ENCODE measurements around the gene PRKAG2.

Gene PRKAG2

GRCh38 chr7:151682831-151683614 lies 193.9 kb downstream of the PRKAG2 start:
- Histone ChIP-seq H3K9ac (ENCODE audit: low read length) (no peak overlapping the region), H3K27ac (ENCODE audit: low read depth, low read length) (no peak overlapping the region), H3K27me3 (ENCODE audit: low read length) (no peaks in the 10 kb centered on the region), H3K9me3 (ENCODE audit: insufficient read depth, low read length) (no peaks in the 10 kb centered on the region), H3K4me3 (ENCODE audit: insufficient read depth, low read length, poor library complexity, severe bottlenecking) (no peak overlapping the region), H4K20me1 (ENCODE audit: low read depth, low read length) (no peaks in the 10 kb centered on the region), H3K36me3 (ENCODE audit: low read length) (no peaks in the 10 kb centered on the region), H2AFZ (ENCODE audit: low read depth, low read length, severe bottlenecking) (no peak overlapping the region), H3K9me2 (replicated peaks; ENCODE audit: insufficient read depth, low read length) (no peaks in the 10 kb centered on the region), H3K4me2 (ENCODE audit: low read depth, low read length, poor library complexity, severe bottlenecking) (no peak overlapping the region), H3K79me2 (ENCODE audit: insufficient read depth, low read length) (no peaks in the 10 kb centered on the region), H3F3A (ENCODE audit: insufficient read depth) (no peaks in the 10 kb centered on the region)
- TF ChIP-seq CTCF (IDR thresholded peaks at IDR 0.05; ENCODE audit: insufficient read depth, low read length, poor library complexity, severe bottlenecking) (no peak), EZH2phosphoT487 (conservative IDR thresholded peaks at IDR 0.05; ENCODE audit: low read length) (no peak)

GRCh38 chr7:151681726-151682125 lies 195.2 kb downstream of the PRKAG2 start:
- Histone ChIP-seq H3K27me3 (ENCODE audit: low read length) (no peaks in the 10 kb centered on the region), H3K4me2 (ENCODE audit: low read depth, low read length, poor library complexity, severe bottlenecking) (no peak overlapping the region), H3K4me3 (ENCODE audit: insufficient read depth, low read length, poor library complexity, severe bottlenecking) (no peak overlapping the region), H4K20me1 (ENCODE audit: low read depth, low read length) (no peaks in the 10 kb centered on the region), H3K27ac (ENCODE audit: low read depth, low read length) (no peak overlapping the region), H3K79me2 (ENCODE audit: insufficient read depth, low read length) (no peaks in the 10 kb centered on the region), H2AFZ (ENCODE audit: low read depth, low read length, severe bottlenecking) (no peak overlapping the region), H3K9ac (ENCODE audit: low read length) (no peak overlapping the region), H3K36me3 (ENCODE audit: low read length) (no peaks in the 10 kb centered on the region), H3F3A (ENCODE audit: insufficient read depth) (no peaks in the 10 kb centered on the region), H3K9me3 (ENCODE audit: insufficient read depth, low read length) (no peaks in the 10 kb centered on the region), H3K9me2 (replicated peaks; ENCODE audit: insufficient read depth, low read length) (no peaks in the 10 kb centered on the region)
- TF ChIP-seq EZH2phosphoT487 (conservative IDR thresholded peaks at IDR 0.05; ENCODE audit: low read length): no peak
- no peak for TF ChIP-seq CTCF (IDR thresholded peaks at IDR 0.05; ENCODE audit: insufficient read depth, low read length, poor library complexity, severe bottlenecking)

- TF ChIP-seq EZH2phosphoT487 (conservative IDR thresholded peaks at IDR 0.05; ENCODE audit: low read length) (no peak), CTCF (IDR thresholded peaks at IDR 0.05; ENCODE audit: insufficient read depth, low read length, poor library complexity, severe bottlenecking) (no peak)
- Histone ChIP-seq H2AFZ (ENCODE audit: low read depth, low read length, severe bottlenecking) (no peak overlapping the region), H3K9ac (ENCODE audit: low read length) (no peak overlapping the region), H3K9me3 (ENCODE audit: insufficient read depth, low read length) (no peaks in the 10 kb centered on the region), H3K36me3 (ENCODE audit: low read length) (no peaks in the 10 kb centered on the region), H3K27me3 (ENCODE audit: low read length) (no peaks in the 10 kb centered on the region), H3K79me2 (ENCODE audit: insufficient read depth, low read length) (no peaks in the 10 kb centered on the region), H3K27ac (ENCODE audit: low read depth, low read length) (no peak overlapping the region), H3K4me3 (ENCODE audit: insufficient read depth, low read length, poor library complexity, severe bottlenecking) (no peak overlapping the region), H4K20me1 (ENCODE audit: low read depth, low read length) (no peaks in the 10 kb centered on the region), H3F3A (ENCODE audit: insufficient read depth) (no peaks in the 10 kb centered on the region), H3K4me2 (ENCODE audit: low read depth, low read length, poor library complexity, severe bottlenecking) (no peak overlapping the region), H3K9me2 (replicated peaks; ENCODE audit: insufficient read depth, low read length) (no peaks in the 10 kb centered on the region)
These were observed 196.1 kb downstream of the PRKAG2 start for GRCh38 chr7:151680810-151681209.
